Gastrocnemius medialis (tissue), 4 donors: ENCODE results near the gene VIPR2. TPM values are rescaled to one million over a fixed set of nuclear protein-coding genes. Genes with fewer than 3 reads are reported as not detected.
A peak's percentile ranks its signal among the peaks of the same experiment; 100 is the strongest.

Experiments used
- ATAC-seq, 2 donors: fragments of 150-250 bp; one replicate each; pipeline ENCODE4 v1.9.1; 2016
- DNase-seq, 2 donors: peaks; one replicate each; pipeline ENCODE4 v3.0.0-alpha.2; 2019
- H3K27ac ChIP-seq, 4 donors: fragments of 200-600 bp; sonication (generic); 1 replicate in 1 of 4; 2 replicates in 3 of 4; pipeline ENCODE4 v1.5.1; 2016 to 2018; ENCODE audit warnings: mild to moderate bottlenecking in 2 of 4, moderate library complexity in 1 of 4
- H3K27me3 ChIP-seq, 3 donors: fragments of 200-600 bp; sonication (generic) in 2 of 3; 1 replicate in 1 of 3; 2 replicates in 2 of 3; pipeline versions ENCODE4 v1.5.1 to v1.6.0; 2016 to 2019; ENCODE audit warnings: mild to moderate bottlenecking in 1 of 3, moderate library complexity in 1 of 3
- H3K36me3 ChIP-seq, 2 donors: fragments of 200-600 bp; sonication (generic) in 1 of 2; one replicate each; pipeline ENCODE4 v1.5.1; 2017 to 2018
- H3K4me1 ChIP-seq, 2 donors: fragments of 200-600 bp; sonication (generic) in 1 of 2; one replicate each; pipeline ENCODE4 v1.5.1; 2016 to 2017; ENCODE audit warnings: mild to moderate bottlenecking in 2 of 2
- H3K4me3 ChIP-seq, 4 donors: fragments of 200-600 bp; sonication (generic) in 3 of 4; 1 replicate in 1 of 4; 2 replicates in 3 of 4; pipeline ENCODE4 v1.5.1; 2016 to 2019; ENCODE audit warnings: mild to moderate bottlenecking in 2 of 4
- H3K9me3 ChIP-seq, 3 donors: fragments of 200-600 bp; sonication (generic) in 2 of 3; 1 replicate in 1 of 3; 2 replicates in 2 of 3; pipeline ENCODE4 v1.5.1; 2016 to 2019
- POLR2A ChIP-seq, 2 donors: fragments of 450-650 bp; IDR thresholded peaks; one replicate each; pipeline ENCODE4 v1.6.1; 2017; ENCODE audit warnings: antibody characterized with exemption in 2 of 2, mild to moderate bottlenecking in 2 of 2, moderate library complexity in 2 of 2
- in situ Hi-C, 4 donors: fragments of 200-750 bp; cut with MboI; loops; one replicate each; pipeline versions ENCODE4 v1.15.0 to v1.8.0; 2017; ENCODE audit warnings: low sequenced_read_pairs in 4 of 4
- intact Hi-C: fragments of 100-400 bp; cut with DNase I; formaldehyde crosslinking; loops from one replicate; pipeline ENCODE4 v1.15.1; 2023; ENCODE audit warnings: low total_unique reads
- total RNA-seq, 4 donors: library from RNA; depleted of rRNA; stranded (reverse); fragments of >200 nt; gene quantifications; one replicate each; pipeline versions ENCODE4 v1.1.0 to v1.2.3, GENCODE V29; 2016
- TF ChIP-seq, protein P1 (sequence below), 5 experiments: fragments of 450-650 bp in 3 of 5; fragments of 200-600 bp in 2 of 5; sonication (generic) in 2 of 5; IDR thresholded peaks in 4 of 5; conservative IDR thresholded peaks in 1 of 5; 1 replicate in 4 of 5; 2 replicates in 1 of 5; pipeline ENCODE4 v1.5.1; 2016 to 2019; ENCODE audit warnings: antibody characterized with exemption in 5 of 5, mild to moderate bottlenecking in 3 of 5, moderate library complexity in 3 of 5

Gene VIPR2
- total RNA-seq, 4 donors from 2014 or later, result 0.39 to 2.2 (median 0.80) TPM

GRCh38 chr7:159033956-159034355 is 110.7 kb downstream of the VIPR2 start:
- Histone ChIP-seq H3K36me3 (no peaks in the 10 kb centered on the region), H3K27me3 (no peaks in the 10 kb centered on the region), H3K9me3 (no peaks in the 10 kb centered on the region), H3K4me3 (no peak overlapping the region), H3K4me1 (peaks cover 0 to 10% of the 10 kb centered on the region in 2 donors), H3K27ac (no peak overlapping the region)
- no peak for DNase-seq
- intact Hi-C loops (loop anchor here (5.0 kb wide), 1 partner anchor 108 kb away; the partner anchor contains the start of gene VIPR2), in situ Hi-C loops (no loop called here)
- no peak for TF ChIP-seq POLR2A (IDR thresholded peaks at IDR 0.05)
- TF ChIP-seq, protein P1, sequence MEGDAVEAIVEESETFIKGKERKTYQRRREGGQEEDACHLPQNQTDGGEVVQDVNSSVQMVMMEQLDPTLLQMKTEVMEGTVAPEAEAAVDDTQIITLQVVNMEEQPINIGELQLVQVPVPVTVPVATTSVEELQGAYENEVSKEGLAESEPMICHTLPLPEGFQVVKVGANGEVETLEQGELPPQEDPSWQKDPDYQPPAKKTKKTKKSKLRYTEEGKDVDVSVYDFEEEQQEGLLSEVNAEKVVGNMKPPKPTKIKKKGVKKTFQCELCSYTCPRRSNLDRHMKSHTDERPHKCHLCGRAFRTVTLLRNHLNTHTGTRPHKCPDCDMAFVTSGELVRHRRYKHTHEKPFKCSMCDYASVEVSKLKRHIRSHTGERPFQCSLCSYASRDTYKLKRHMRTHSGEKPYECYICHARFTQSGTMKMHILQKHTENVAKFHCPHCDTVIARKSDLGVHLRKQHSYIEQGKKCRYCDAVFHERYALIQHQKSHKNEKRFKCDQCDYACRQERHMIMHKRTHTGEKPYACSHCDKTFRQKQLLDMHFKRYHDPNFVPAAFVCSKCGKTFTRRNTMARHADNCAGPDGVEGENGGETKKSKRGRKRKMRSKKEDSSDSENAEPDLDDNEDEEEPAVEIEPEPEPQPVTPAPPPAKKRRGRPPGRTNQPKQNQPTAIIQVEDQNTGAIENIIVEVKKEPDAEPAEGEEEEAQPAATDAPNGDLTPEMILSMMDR (IDR thresholded peaks at IDR 0.05 in 4 of 5, conservative IDR thresholded peaks at IDR 0.05 in 1 of 5), result no peak
- ATAC-seq, result no peak

DNA sequence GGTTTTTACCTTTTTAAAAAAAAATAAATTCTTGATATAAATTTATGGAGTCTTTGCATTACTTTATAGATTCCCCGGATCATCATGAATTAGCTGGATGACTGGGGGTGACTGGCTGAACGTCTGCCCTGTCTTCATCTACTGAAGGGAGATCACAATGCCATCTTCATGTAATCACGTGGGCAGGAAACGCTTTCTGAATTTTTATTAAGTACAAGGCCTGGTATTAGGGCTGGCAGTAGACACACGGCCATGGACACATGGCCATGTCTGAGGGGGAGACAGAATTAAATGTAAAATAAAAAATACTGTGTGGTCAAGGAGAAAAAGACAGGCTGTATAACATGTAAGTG is 111.2 kb downstream of the VIPR2 start:
- H3K27ac ChIP-seq, result no peak overlapping the region
- intact Hi-C loops, result loop anchor here (5.0 kb wide), 1 partner anchor 109 kb away; the partner anchor contains the start of gene VIPR2

DNA sequence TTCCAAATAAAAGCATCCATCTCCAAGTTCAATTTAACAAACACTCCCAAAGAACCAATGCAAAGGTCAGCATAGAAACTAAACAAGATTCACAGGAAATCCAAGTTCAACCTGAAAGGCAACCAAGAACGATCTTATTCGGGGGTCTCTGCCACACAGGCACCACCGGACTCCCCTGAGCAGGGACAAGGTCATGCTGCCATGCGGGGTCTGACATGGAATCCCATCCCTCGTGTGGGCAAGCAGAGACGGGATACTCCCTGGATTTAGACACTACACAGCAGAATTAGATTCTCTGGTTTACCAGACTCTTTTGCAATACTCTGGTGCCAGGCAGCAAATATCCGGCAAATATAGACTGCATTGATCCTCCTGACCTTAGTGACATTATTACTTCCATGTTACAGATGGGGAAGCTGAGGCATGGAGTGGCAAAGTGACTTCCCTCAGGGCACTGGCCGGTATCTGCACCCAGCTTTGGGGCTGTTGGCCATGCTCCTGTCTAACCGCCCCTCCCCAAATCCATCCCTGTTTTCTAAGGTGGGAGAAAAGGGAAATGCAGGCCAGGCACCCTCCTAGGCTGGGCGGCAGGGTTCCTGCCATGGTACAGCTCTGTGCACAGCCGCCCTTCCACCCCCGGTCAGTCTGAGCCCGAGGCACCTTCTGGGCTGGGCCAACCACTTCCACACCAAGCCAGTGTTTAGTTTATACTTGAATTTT is 111.8 kb downstream of the VIPR2 start:
- Histone ChIP-seq H3K27ac (peak overlapping the region in 1 of 4 donors; percentile 78), H3K9me3 (no peaks in the 10 kb centered on the region), H3K4me1 (peaks cover 0 to 8% of the 10 kb centered on the region in 2 donors), H3K27me3 (no peaks in the 10 kb centered on the region), H3K36me3 (no peaks in the 10 kb centered on the region), H3K4me3 (no peak overlapping the region)
- intact Hi-C loops, result loop anchor here (5.0 kb wide), 1 partner anchor 109 kb away; the partner anchor contains the start of gene VIPR2
- DNase-seq (no peak), ATAC-seq (no peak)
- TF ChIP-seq POLR2A (IDR thresholded peaks at IDR 0.05), result no peak
- TF ChIP-seq, protein P1 (IDR thresholded peaks at IDR 0.05 in 4 of 5, conservative IDR thresholded peaks at IDR 0.05 in 1 of 5), result no peak
- in situ Hi-C loops, result no loop called here

More for the DNA sequence above, 111.2 kb downstream of the VIPR2 start:
- H3K36me3 ChIP-seq, result no peaks in the 10 kb centered on the region
- TF ChIP-seq, protein P1 (IDR thresholded peaks at IDR 0.05 in 4 of 5, conservative IDR thresholded peaks at IDR 0.05 in 1 of 5), result no peak
- TF ChIP-seq POLR2A (IDR thresholded peaks at IDR 0.05), result no peak
- H3K27me3 ChIP-seq, result no peaks in the 10 kb centered on the region
- no peaks in the 10 kb centered on the region for H3K9me3 ChIP-seq
- no peak overlapping the region for H3K4me3 ChIP-seq
- in situ Hi-C loops, result no loop called here
- peaks cover 0 to 8% of the 10 kb centered on the region in 2 donors for H3K4me1 ChIP-seq
- DNase-seq (no peak), ATAC-seq (no peak)

GRCh38 chr7:159032322-159032721 is 112.3 kb downstream of the VIPR2 start:
- no peaks in the 10 kb centered on the region for H3K36me3 ChIP-seq
- intact Hi-C loops (loop anchor here (5.0 kb wide), 1 partner anchor 110 kb away; the partner anchor contains the start of gene VIPR2), in situ Hi-C loops (no loop called here)
- no peak overlapping the region for H3K4me3 ChIP-seq
- DNase-seq, result no peak
- ATAC-seq, result no peak
- TF ChIP-seq, protein P1 (IDR thresholded peaks at IDR 0.05 in 4 of 5, conservative IDR thresholded peaks at IDR 0.05 in 1 of 5), result no peak
- no peak for TF ChIP-seq POLR2A (IDR thresholded peaks at IDR 0.05)
- H3K4me1 ChIP-seq, result peaks cover 0 to 8% of the 10 kb centered on the region in 2 donors
- H3K27me3 ChIP-seq, result no peaks in the 10 kb centered on the region
- H3K27ac ChIP-seq, result peak overlapping the region in 1 of 4 donors; percentile 78
- H3K9me3 ChIP-seq, result no peaks in the 10 kb centered on the region
